CD4-positive, alpha-beta T cell treated with Interleukin-10 for 1 hour (primary cell): ENCODE data around the gene PROX1.
"Not testable (repeated sequence)": the region's sequence is repeated elsewhere in the genome, so short reads cannot be mapped to it uniquely, and the experiment has no call there.

Source experiments
- DNase-seq: peaks from one replicate; pipeline ENCODE4 v3.0.0-alpha.2; 2020

PROX1 gene

DNA sequence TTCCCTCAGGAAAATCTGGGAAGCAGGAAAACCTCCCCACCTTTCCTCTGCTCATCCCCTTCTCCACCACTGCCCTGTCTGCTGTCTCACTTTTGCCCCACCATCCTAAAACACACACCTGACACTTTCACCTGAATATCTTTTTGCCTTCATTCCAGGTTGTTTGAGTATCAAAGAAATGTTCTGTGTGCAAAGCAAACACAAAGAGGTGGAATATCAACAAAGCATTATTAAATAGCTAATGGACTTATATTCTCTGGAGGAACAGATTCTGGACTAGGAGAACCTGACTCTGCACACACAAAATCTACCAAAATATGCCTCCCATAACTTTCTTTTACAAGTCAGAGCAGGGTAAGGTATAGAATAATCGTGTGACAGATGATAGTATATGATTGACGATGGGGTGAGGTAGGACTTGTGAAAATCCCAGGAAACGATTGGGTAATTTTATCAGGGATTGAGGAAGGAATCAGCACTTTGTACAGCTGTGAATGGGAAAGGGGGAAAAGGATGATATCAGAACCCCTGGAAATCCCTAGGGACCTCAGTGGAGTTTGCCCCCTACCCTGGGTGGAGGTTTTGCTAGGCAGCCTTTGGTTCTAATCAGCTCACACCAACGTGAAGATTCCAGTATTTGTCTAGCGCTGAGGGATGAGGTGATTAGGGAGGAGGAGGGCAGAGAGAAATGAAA lies 87.7 kb downstream of the PROX1 start:
- no peak for DNase-seq

DNA sequence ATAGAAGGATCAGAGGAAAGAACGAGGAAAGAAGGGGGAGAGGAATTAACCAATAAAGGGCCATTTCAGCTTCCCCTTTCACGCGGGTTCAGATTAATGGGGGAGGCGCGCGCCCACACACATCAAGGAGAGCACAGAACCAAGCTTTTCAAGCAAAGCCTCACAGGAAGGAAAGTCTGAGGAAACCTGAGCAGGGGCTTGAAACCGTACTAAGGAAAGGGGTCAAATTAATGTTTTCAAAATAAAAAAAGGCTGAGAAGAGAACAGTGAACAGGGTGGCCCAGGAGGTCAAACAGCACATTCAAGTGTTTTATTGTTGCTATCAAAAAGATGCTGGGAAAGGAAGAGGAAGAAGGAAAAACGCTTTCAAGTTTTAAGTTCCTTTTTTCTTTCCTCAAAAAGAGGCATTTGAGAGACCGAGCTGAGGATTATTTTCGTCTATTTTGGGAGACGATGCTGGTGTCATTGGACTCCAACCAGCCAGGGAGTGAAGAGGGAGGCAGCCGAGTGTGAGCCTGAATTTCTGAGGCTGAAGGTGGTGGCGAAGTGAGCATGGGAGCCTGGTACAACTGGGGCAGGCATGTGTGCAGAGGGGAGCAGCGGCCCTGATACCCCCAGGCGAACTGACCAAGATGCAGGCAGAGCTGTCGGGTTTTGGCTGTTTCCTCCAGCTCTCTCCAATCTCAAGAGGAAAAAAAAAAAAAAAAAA lies 88.4 kb downstream of the PROX1 start:
- DNase-seq: no peak

DNA sequence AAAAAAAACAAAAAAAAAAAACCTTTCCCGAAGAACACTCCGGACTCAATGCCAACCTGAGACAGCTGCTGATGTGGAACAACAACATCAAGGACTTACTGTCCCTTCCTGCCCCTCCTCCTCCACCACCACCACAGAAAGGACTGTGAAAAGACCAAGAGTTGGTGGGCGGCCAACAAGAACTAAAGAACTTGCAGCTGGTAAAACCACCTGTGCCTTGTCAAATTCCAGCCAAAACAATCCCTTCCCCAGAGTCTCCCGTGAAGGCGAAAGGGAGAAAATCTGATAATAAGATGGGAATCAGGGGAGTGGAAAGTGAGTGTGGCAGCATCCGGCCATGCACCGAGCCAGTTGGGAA lies 88.9 kb downstream of the PROX1 start:
- DNase-seq: no peak

DNA sequence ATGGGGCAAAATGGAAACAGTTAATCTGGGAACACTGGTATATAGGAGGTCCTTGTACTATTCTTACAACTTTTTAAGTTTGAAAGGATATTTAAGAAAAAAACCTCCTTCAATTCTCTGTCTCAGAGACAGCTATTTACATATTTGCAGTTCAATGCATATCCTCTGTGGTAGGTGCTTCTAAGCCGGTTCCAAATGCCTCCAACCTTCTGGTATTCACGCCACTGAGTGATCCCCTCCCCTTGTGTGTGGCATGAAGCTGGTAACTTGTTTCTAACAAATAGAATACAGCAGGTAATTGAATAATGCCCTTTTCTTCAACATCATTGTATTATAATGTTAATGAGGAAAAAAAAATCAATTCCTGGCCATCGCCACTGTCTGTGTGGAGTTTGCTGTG lies 91.2 kb downstream of the PROX1 start:
- no peak for DNase-seq

DNA sequence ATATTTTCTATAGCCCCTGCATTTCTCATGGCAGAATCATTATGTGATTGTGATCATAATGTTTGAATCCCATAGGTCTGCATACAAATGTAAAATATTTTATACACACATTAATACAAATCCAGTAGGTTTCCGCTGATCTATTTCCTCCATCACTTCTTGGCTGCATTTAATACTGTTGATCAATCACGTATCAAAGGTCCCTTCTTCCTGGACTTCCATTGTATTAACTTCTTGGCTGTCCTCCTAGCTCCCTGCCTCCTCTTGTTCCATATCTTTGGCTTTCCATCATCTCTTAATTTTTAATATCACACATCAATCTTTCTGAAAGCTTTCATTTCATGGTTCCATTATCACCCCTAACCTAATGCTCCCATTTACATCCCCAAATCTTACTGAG lies 97.6 kb downstream of the PROX1 start:
- no peak for DNase-seq

DNA sequence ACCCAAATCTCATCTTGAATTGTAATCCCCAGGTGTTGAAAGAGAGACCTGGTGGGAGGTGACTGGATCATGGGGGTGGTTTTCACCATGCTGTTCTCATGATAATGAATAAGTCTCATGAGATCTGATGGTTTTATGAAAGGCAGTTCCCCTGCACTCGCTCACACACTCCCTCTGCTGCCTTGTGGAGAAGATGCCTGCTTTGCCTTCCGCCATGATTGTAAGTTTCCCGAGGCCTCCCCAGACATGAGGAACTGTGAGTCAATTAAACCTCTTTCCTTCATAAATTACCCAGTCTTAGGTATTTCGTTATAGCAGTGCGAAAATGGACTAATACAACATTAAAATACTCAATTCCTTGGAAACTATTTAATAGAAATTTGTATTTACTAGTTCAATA lies 99.2 kb downstream of the PROX1 start:
- DNase-seq: no peak

DNA sequence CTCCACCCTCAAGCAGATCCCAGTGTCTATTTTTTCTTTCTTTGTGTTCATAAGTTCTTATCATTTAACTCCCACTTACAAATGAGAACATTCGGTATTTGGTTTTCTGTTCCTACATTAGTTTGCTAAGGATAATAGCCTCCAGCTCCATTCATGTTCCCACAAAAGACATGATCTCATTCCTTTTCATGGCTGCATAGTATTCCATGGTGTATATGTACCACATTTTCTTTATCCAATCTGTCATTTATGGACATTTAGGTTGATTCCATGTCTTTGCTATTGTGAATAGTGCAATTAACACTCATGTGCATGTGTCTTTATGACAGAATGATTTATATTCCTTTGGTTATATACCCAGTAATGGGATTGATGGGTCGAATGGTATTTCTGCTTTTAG lies 101.2 kb downstream of the PROX1 start:
- not testable (repeated sequence) for DNase-seq
